Gastroesophageal sphincter (tissue), 3 donors: ENCODE data around the gene ZNF219.

Experiments
- POLR2A ChIP-seq, 2 donors: fragments of 450-650 bp; IDR thresholded peaks; one replicate each; pipeline ENCODE4 v1.6.1; 2017; ENCODE audit warnings: antibody characterized with exemption in 2 of 2, mild to moderate bottlenecking in 2 of 2, moderate library complexity in 1 of 2
- POLR2AphosphoS5 ChIP-seq: sonication (generic); formaldehyde crosslinking; IDR thresholded peaks from one replicate; pipeline ENCODE4 v1.6.1; 2017; ENCODE audit warnings: antibody characterized with exemption
- TF ChIP-seq, protein P1 (sequence below), 4 experiments: fragments of 200-600 bp in 2 of 4; fragments of 450-650 bp in 2 of 4; sonication (generic) in 1 of 4; IDR thresholded peaks; one replicate each; pipeline ENCODE4 v1.5.1; 2017 to 2019; ENCODE audit warnings: antibody characterized with exemption in 4 of 4, mild to moderate bottlenecking in 2 of 4, moderate library complexity in 2 of 4

- TF ChIP-seq, protein P1, sequence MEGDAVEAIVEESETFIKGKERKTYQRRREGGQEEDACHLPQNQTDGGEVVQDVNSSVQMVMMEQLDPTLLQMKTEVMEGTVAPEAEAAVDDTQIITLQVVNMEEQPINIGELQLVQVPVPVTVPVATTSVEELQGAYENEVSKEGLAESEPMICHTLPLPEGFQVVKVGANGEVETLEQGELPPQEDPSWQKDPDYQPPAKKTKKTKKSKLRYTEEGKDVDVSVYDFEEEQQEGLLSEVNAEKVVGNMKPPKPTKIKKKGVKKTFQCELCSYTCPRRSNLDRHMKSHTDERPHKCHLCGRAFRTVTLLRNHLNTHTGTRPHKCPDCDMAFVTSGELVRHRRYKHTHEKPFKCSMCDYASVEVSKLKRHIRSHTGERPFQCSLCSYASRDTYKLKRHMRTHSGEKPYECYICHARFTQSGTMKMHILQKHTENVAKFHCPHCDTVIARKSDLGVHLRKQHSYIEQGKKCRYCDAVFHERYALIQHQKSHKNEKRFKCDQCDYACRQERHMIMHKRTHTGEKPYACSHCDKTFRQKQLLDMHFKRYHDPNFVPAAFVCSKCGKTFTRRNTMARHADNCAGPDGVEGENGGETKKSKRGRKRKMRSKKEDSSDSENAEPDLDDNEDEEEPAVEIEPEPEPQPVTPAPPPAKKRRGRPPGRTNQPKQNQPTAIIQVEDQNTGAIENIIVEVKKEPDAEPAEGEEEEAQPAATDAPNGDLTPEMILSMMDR (IDR thresholded peaks at IDR 0.05), result peak in 3 of 4 experiments; percentile 51 to 73 (median 71)
- TF ChIP-seq POLR2AphosphoS5 (no peak), POLR2A (IDR thresholded peaks at IDR 0.05) (no peak)
These were observed 8.1 kb downstream of the ZNF219 start for GRCh38 chr14:21090194-21090939.
